ENCODE data around the gene KCNF1. TPM values are rescaled to one million over a fixed set of nuclear protein-coding genes. Genes with fewer than 3 reads are reported as not detected.

Gene KCNF1
- total RNA-seq, 4 donors from 2014 or later = 0.19 TPM; not detected in 3

GRCh38 chr2:10960606-10961489 is 49.1 kb downstream of the KCNF1 start:
- no peak for DNase-seq
- H3K4me3 ChIP-seq = no peak overlapping the region
- H3K27ac ChIP-seq = no peak overlapping the region
- TF ChIP-seq CTCF (IDR thresholded peaks at IDR 0.05) = no peak
- no peak for TF ChIP-seq POLR2A (IDR thresholded peaks at IDR 0.05)
- no peaks in the 10 kb centered on the region for H3K4me1 ChIP-seq
- intact Hi-C loops (cut with DNase I) = no loop called here
- H3K36me3 ChIP-seq = no peaks in the 10 kb centered on the region
- WGBS, 2 donors = 85 to 87% methylated on average over 17 to 25 of the region's 58 CpGs
- no peaks in the 10 kb centered on the region for H3K9me3 ChIP-seq
- H3K27me3 ChIP-seq = peaks cover 0 to 48% (median 2%) of the 10 kb centered on the region in 4 donors

- no peak for DNase-seq
- no peak for TF ChIP-seq POLR2A (IDR thresholded peaks at IDR 0.05)
- TF ChIP-seq CTCF (IDR thresholded peaks at IDR 0.05) = no peak
- Histone ChIP-seq H3K4me3 (no peak overlapping the region), H3K9me3 (no peaks in the 10 kb centered on the region), H3K27me3 (peaks cover 0 to 54% (median 2%) of the 10 kb centered on the region in 4 donors), H3K27ac (no peak overlapping the region), H3K36me3 (no peaks in the 10 kb centered on the region), H3K4me1 (no peaks in the 10 kb centered on the region)
- 87 to 92% methylated on average over 12 to 13 of the region's 13 CpGs for WGBS, 2 donors
- intact Hi-C loops (cut with DNase I) = no loop called here
These were observed 49.7 kb downstream of the KCNF1 start for GRCh38 chr2:10961490-10961875.

- Histone ChIP-seq H3K27ac (no peak overlapping the region), H3K4me3 (no peak overlapping the region), H3K36me3 (no peaks in the 10 kb centered on the region), H3K9me3 (no peaks in the 10 kb centered on the region), H3K27me3 (peaks cover 0 to 60% (median 2%) of the 10 kb centered on the region in 4 donors), H3K4me1 (no peaks in the 10 kb centered on the region)
- intact Hi-C loops (cut with DNase I) = no loop called here
- WGBS, 2 donors = 74 to 78% methylated on average over 4 to 6 of the region's 14 CpGs
- TF ChIP-seq POLR2A (IDR thresholded peaks at IDR 0.05) (no peak), CTCF (IDR thresholded peaks at IDR 0.05) (no peak)
- no peak for DNase-seq
These were observed 50.3 kb downstream of the KCNF1 start for GRCh38 chr2:10962004-10962403.

- DNase-seq = no peak
- TF ChIP-seq CTCF (IDR thresholded peaks at IDR 0.05) (no peak), POLR2A (IDR thresholded peaks at IDR 0.05) (no peak)
- H3K27ac ChIP-seq = no peak overlapping the region
- H3K4me3 ChIP-seq = no peak overlapping the region
- H3K4me1 ChIP-seq = no peaks in the 10 kb centered on the region
- H3K27me3 ChIP-seq = peaks cover 0 to 63% (median 2%) of the 10 kb centered on the region in 4 donors
- intact Hi-C loops (cut with DNase I) = no loop called here
- no peaks in the 10 kb centered on the region for H3K36me3 ChIP-seq
- 31 to 37% methylated on average over 8 of the region's 8 CpGs for WGBS, 2 donors
- no peaks in the 10 kb centered on the region for H3K9me3 ChIP-seq
These were observed 51.4 kb downstream of the KCNF1 start for GRCh38 chr2:10963155-10963554.

Small RNA genes lying within 50 kb of the gene (small RNA-seq; reads per million reads assigned to genes)
- 0 reads per million in 4 donors for gene AC079587.1

Other genes starting within 250 kb of the KCNF1 start
- gene NOL10, start 222.0 kb upstream of the KCNF1 start, total RNA-seq = 10 to 100 TPM; 14.5 to 34.3 (median 22.2) TPM
- 10 to 100 TPM in 3 of 4 donors, 1 to 10 TPM in 1; 2.3 to 17.3 (median 10.6) TPM for gene ATP6V1C2, start 190.3 kb upstream of the KCNF1 start, total RNA-seq
- 100 to 1,000 TPM in 2 of 4 donors, 10 to 100 TPM in 2; 81.6 to 131 (median 107) TPM for gene PDIA6, start 99.1 kb upstream of the KCNF1 start, total RNA-seq
- gene SLC66A3, start 243.5 kb downstream of the KCNF1 start, total RNA-seq = 10 to 100 TPM; 15.6 to 27.8 (median 20.2) TPM

All from esophagus squamous epithelium (tissue), 5 donors.